C4-2B (cell line): ENCODE measurements around the gene WNT10A.

ENCODE experiments used
- H3K27ac ChIP-seq: fragments of 450-650 bp; 2 replicates; pipeline ENCODE4 v1.5.1; 2017
- ZFX ChIP-seq: fragments of 450-650 bp; IDR thresholded peaks from 2 replicates; pipeline ENCODE4 v1.6.1; 2017
- TF ChIP-seq, protein P1 (sequence below): fragments of 450-650 bp; conservative IDR thresholded peaks from 2 replicates; pipeline ENCODE4 v1.5.1; 2017; ENCODE audit warnings: mild to moderate bottlenecking

The WNT10A gene

DNA sequence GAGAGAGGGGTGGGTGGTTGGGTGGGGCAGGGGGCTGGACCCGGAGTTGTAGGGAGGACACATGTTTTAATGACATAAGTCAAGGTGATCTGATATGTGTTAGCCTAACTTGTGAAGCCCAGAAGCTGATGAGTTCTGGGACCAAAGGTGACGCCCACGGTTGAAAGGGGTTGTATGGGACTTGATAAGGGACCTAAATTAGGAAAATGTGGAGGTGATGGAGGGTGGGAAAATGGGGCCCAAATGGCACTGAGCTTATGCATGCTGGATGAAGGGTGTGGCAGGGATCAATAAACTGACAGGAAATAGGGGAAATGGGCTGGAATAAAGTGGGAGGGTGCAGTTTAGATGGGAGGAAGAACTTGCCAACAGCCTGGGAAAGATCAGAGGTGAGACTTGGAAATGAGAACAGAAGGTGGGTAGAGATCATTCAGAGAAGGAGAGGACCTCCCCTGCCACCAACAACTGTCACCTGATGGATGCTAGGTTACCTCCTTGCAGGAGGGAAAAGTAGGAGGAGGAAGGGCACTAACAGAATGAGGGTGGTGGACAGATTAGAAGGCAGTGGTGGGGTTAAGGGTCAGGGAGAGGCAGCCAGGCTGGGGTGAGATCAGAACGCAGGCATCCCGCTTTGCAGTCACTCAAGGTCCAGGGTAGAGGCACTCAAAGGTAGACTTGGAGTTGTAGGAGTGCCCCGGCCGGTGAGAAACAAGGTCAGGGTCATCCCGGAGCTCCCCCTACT, 15.3 kb downstream of the WNT10A start:
- no peak for TF ChIP-seq ZFX
- TF ChIP-seq, protein P1, sequence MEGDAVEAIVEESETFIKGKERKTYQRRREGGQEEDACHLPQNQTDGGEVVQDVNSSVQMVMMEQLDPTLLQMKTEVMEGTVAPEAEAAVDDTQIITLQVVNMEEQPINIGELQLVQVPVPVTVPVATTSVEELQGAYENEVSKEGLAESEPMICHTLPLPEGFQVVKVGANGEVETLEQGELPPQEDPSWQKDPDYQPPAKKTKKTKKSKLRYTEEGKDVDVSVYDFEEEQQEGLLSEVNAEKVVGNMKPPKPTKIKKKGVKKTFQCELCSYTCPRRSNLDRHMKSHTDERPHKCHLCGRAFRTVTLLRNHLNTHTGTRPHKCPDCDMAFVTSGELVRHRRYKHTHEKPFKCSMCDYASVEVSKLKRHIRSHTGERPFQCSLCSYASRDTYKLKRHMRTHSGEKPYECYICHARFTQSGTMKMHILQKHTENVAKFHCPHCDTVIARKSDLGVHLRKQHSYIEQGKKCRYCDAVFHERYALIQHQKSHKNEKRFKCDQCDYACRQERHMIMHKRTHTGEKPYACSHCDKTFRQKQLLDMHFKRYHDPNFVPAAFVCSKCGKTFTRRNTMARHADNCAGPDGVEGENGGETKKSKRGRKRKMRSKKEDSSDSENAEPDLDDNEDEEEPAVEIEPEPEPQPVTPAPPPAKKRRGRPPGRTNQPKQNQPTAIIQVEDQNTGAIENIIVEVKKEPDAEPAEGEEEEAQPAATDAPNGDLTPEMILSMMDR = no peak
- no peak overlapping the region for H3K27ac ChIP-seq

DNA sequence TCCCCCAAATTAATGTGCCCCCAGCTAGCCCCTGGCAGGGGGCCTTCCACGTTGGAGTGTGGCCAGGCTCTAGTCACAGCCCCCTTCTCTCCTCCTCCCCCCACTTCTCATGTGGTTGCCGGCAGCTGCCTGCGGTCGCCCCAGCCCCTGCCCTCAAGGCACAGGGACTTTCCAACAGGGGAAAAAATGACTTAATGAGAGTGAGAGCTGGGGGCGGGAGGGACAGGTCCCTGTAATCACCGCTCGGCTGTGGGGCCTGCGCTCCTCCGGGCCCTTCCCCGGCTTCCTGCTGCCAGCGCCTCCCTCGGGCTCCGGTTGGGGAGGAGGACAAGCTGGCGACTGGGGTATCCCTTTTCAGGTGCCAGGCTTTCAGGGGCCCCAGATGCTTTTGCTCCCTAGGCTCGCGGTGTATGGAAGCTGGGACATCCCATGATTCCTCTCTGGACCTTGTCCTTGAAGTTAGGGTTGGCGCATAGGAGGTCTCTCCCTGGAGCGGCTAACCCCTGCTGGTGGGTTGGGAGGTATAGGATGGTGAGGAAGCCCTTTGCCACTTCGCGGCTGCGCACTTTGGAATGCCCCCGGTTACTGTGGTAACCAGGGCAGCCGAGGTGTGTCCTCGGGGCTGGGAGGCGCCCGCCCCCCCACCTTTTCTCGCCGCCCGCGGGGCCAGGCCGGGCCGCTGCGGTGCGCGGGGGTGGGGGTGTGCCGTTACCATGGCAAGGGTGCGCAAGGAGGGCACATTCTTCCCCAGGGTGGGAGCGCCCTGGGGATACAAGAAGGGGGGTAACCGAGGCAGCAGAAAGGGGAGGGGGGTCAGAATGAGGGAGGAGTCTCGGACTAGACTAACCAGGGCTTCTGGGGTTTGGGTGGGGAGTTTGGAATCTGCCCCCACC, 16.1 kb downstream of the WNT10A start:
- H3K27ac ChIP-seq = no peak overlapping the region
- TF ChIP-seq, protein P1 = no peak

DNA sequence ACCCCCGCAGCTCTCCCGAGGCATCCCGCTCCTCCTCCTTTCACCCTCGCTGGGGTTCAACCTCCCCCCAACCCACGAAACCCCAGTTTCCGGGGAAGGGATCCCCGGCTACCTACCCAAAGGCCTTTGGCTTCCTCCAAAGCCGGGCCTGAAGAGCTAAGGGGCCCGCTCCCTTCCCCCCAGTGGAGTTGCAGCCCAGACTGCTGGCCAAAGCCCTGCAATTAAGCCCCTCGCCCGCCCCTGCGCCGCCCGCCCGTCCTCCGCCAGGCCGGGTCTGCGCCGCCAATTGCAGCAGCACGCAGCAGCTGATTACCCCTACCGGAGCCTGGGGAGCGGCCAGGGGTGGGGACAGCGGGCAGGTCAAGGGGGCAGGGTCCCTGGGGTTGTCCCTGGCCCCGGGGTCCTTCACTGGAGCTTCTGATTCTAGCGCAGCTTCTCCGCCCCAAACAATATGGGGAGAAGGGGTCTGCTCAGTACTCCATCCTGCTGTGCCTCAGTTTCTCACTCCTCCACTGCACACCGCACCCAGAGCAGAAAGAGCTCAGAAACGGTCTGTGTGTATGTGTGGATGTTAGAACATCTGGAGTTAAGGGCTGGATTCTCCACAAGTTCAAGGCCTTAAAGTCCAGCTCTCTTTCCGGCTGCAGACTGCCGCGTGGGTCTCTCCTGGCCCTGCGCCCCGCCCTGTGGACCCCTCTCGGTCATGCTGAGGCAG, 16.9 kb downstream of the WNT10A start:
- no peak overlapping the region for H3K27ac ChIP-seq
- TF ChIP-seq, protein P1 = no peak
- no peak for TF ChIP-seq ZFX

DNA sequence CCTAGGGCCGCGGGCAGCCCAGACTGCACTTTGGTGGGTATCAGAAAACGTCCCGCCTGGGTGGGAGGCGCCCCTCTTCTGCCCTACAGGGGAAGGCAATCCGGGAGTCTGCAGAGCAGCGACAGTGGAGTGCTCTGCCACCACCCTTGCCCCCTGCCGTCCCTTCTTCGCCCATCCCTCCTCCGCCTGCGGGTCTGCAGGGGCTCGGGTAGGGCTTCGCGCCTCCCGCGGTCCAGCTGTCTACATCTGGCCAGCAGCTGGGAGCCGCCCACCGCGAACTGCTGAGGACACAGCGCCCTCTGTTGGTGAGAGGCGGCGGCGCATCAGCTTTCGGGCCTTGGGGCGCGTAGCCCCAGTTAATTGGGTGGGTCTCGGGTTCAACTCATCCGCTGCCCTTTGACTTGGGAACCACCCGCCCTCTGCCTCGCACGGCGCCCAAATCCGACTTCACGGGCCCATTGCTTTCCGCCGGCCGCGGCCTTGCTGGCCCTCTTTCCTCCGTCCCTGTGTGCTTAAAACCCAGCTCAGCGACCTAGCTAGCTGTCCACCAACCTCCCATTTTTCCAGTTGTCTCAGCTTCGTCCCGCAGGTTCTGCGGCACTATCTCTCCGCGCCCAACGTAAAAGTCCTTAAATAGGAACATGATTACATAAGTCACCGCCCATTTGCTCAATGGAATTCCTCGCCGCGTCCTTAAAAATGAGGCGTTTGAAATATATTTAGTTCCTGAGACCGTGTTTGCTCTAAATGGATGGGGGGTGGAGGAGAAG, 17.6 kb downstream of the WNT10A start:
- TF ChIP-seq, protein P1 = peak; percentile 96
- no peak for TF ChIP-seq ZFX
- no peak overlapping the region for H3K27ac ChIP-seq

DNA sequence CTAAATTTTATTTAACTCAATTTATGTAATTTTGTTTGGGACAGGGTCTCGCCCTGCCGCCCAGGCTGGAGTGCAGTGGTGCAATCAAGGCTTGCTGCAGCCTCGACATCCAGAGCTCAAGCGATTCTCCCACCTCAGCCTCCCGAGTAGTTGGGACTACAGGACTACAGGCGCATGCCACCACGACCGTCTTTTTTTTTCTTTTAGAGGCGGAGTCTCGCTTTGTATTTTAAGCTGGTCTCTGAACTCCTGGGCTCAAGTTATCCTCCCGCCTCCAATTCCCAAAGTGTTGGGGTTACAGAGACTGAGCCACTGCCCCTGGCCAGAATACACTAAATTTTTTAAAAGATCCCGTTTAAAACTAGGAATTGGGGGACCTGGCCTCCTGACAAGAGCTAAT, 18.5 kb downstream of the WNT10A start:
- H3K27ac ChIP-seq = no peak overlapping the region
- TF ChIP-seq, protein P1 = no peak

DNA sequence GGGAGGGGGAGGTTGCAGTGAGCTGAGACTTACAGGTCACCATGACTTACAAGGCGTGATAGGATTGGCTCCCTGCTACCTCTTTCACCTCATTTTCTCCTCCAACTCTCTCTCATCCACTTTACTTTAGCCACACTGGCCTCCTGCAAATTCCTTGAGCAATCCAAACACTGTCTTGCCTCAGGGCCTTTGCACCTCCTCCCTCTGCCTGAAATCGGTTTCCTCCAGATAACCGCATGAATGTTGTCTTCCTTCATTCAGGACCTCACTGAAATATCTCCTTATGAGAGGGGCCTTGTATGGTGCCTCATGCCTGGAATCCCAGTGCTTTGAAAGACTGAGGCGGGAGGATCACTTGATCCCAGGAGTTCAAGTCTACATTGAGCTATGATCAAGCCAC, 21.8 kb downstream of the WNT10A start:
- no peak overlapping the region for H3K27ac ChIP-seq
- TF ChIP-seq ZFX = no peak
- TF ChIP-seq, protein P1 = no peak
